GM18502 (cell line): ENCODE data around the gene ACTR8.

Source experiments
- ATAC-seq: cut with Tn5 transposase; IDR thresholded peaks from one replicate; pipeline ENCODE4 v1.9.1; 2021; ENCODE audit warnings: mild to moderate bottlenecking; ENCODE audit not compliant: unreplicated experiment, poor library complexity

Gene ACTR8

DNA sequence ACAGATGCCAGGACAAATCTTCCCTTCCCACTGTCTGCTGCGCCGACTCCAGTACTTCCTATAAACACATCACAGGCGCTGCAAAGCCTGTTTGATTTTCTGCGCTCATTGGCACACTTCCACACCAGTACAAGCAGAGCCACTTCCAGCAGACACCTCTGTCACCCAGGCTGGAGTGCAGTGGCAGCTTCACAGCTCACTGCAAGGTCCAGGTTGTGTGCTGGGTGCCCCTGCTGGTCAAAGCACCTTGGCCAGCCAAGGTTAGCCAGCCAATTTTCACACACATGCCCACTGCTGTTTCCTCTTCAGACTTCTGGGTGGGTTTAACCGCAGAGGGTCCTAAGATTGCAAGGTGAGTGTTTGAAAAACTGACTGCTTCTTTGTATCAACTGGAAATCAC, 40.7 kb downstream of the ACTR8 start:
- ATAC-seq, result no peak

DNA sequence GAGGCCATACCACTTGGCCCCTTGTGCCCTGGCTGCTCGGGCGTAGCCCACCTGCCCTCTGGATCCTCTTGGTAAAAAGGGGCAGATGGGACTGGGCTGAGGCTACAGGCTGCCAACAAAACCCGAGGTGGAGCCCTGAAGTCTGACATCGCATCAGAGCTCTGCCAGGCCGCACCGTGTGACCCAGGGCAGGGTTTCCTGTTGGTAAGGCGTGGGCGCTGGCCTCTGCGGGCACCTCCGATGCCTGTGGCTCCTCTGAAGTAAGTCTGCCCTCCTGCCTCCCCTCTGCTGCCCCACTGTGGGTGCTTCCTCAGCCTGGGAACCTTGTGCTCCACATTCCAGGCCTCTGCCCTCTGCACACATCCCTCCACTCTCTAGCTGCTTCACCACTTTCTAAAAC, 44.6 kb downstream of the ACTR8 start:
- no peak for ATAC-seq

- ATAC-seq, result no peak
These were observed 45.7 kb downstream of the ACTR8 start for GRCh38 chr3:53836084-53836872.

GRCh38 chr3:53835257-53835656, 46.7 kb downstream of the ACTR8 start:
- ATAC-seq, result no peak

DNA sequence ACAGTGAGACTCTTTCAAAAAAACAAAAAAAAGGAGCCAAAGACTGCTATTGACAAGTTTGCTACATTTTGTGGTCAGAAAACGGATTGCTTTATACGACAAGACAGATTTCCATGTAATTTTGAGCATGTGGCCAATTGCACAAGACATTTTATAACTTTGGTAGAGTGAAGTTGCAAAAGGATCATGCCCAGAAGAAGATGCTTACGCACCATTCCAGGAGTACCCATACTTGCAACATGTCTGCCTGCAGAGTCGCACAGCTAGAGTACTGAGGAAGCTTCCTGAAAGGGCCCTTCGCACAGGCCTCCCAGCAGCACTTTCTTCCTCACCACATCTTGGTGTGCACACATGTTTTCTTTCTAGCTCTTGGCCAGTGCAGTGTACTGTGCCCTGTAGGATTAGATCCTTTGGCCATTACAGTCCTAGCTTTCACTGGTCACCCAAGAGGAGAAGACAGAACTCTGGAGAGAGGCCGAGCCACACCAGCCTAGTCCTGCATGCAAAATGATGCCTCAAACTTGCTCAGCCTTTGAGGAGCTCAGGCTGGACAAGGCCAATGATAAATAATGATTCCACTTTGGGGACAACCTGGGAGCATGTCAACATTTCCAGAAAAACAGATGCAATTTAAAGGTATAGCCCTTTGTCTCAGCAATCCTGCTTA, 47.4 kb downstream of the ACTR8 start:
- ATAC-seq, result no peak

DNA sequence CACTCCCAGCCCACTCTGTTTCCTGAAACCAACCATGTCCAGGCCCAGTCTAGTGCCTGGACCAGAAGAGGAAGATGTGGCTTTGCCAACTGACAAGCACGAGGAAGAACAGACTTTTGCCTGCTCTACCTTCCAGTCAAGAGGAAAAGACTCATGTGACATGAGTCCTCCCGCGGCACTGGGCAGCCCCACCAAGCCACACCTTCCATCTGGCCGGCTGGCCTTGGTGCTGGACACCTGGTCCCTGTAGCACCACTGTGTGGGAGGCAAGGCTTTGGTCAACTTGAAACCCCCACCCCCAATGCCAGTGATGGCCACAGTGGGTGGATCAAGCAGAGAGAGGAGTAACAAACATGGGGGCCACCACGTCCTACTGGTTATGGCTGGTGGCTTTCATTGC, 48.3 kb downstream of the ACTR8 start:
- no peak for ATAC-seq

GRCh38 chr3:53833053-53833645, 48.8 kb downstream of the ACTR8 start:
- ATAC-seq, result no peak

DNA sequence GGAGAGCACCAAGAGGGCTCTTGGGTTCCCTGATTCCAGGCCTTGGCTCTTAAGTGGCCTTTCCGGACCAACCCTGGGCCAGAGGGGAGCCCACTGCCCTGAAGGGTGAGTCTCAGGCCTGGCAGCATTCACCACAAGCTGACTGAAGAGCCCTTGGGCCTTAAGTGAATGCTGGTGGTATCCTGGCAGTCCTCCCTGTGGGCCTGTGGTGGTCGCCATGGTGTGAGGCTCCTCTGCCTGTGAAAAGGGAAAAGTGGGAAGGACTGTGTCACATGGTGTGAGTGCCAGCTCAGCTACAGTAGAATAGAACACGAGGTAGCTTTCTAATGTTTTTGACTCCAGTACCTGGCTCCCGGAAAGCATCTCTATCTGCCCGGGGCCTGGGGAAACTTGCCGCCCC, 51.0 kb downstream of the ACTR8 start:
- ATAC-seq, result no peak

DNA sequence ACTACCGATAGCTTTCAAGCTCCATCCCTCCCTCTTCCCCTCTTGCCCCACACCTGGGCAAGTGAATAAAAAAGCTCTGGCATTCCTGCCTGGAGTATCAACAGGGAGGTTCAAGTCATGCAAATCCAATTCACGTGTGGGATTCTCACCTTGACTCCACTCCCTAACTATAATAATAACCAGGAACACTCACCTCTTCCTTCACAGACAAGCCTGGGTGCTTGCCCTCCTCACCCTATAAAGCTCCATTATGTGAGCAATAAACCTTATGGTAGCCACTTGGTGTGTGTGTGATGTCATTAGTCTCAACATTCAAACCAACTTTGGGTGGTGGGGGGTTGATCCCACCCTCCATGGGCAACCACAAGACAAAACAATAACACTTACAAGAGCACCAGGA, 52.3 kb downstream of the ACTR8 start:
- no peak for ATAC-seq

GRCh38 chr3:53828581-53828980, 53.4 kb downstream of the ACTR8 start:
- ATAC-seq, result no peak

DNA sequence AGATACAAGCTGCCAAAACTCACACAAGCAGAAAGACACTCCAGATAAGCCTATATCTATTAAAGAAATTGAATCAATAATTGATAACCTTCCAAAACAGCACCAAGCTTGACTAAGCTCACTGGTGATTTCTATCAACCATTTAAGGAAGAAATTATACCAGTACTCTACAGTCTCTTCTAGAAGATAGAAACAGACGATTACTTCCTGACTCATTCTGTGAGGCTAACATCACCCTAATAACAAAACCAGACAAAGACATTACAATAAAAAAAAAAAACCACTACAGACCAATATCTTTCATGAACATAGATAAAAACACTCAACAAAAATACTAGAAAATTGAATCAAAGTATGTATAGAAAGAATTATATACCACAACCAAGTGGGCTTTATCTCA, 55.9 kb downstream of the ACTR8 start:
- ATAC-seq, result no peak

DNA sequence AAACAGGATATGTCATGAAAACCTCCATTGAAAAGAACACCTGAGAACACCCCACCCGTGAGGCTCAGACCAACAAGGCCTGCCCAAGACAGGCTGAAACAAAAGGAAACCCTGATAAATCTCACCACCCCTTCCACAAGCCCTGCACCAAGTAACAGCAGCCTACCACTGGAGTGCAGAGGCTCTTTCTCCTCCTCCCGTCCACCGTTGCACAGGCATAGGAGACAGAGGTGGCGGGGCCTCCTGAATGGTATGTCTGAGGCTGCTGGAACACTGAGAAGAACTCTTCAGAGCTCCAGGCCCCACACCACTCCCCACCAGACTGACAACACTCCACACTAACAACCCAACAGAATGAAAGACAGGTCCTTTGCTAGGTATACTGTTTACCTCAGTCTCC, 57.2 kb downstream of the ACTR8 start:
- ATAC-seq, result no peak

- ATAC-seq, result no peak
These were observed 57.8 kb downstream of the ACTR8 start for GRCh38 chr3:53823956-53824657.

DNA sequence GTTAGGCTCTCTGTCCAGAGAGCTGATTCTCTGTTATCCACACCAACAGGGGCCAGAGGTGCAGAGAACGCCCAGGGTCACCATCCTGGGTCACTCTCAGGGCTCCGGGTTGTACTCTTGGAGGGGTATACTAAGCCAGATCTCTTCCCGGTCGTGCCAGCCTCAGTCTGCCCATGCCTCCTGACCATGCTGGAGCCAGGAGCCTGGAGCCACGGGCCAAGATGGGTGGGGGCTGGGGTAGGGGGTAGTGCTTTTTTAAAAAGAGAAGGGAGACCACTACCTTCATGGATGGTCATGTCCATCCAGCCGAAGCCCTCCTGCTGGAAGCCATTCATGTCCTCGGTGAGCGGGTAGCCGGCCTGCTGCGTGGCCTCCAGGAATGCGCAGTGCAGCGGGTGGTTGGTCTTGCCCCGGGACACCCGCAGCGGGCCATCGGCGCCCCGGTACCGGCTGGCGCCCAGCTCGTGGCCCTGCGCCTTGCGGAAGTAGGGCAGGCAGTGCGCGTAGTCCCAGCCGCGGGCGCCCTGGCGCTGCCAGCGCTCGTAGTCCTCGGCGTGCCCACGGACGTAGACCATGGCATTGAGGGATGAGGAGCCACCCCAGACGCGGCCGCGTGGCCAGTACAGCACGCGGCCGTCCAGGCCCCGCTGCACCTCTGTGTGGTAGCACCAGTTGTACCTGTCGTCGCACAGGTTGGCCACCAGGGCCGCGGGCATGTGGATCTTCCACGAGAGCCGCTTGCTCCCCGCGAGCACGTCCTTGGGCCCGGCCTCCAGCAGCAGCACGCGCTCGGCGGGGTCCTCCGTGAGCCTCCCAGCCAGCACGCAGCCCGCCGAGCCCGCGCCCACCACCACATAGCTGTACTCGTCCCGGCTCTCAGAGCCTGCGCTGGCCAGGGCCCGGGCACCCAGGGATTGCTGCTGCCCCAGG, 58.7 kb downstream of the ACTR8 start:
- no peak for ATAC-seq

GRCh38 chr3:53822331-53822741, 59.6 kb downstream of the ACTR8 start:
- no peak for ATAC-seq

GRCh38 chr3:53821631-53822121, 60.3 kb downstream of the ACTR8 start:
- no peak for ATAC-seq

- ATAC-seq, result no peak
These were observed 61.0 kb downstream of the ACTR8 start for GRCh38 chr3:53820756-53821580.

DNA sequence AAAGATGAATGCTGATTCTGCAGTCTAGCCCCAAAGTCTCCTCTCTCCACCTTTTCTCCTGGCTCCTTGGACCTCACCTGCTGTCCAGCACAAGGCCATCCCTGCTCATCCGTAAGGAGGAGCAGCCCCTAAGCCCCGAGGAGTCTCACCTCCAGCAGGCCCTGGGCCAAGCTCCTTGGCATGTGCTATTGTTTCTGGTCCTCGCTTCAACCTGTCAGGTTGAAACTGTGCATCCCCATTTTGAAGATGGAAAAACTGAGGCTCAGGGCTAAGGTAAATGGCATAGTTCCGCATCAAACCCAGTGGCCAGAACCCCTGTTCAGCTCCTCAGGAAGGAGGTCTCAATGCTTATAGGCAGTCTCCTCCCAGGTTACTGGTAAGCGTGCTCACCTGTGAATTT, 61.9 kb downstream of the ACTR8 start:
- no peak for ATAC-seq
